HG03175 (cell line): ENCODE data around the gene FLACC1.
"Not testable (repeated sequence)": the region's sequence is repeated elsewhere in the genome, so short reads cannot be mapped to it uniquely, and the experiment has no call there.

ENCODE experiments used
- ATAC-seq: cut with Tn5 transposase; IDR thresholded peaks from one replicate; pipeline ENCODE4 v1.9.1; 2021; ENCODE audit warnings: mild to moderate bottlenecking, moderate library complexity; ENCODE audit not compliant: unreplicated experiment

The FLACC1 gene

GRCh38 chr2:201350879-201351278 is 6.3 kb downstream of the FLACC1 start:
- ATAC-seq: no peak

DNA sequence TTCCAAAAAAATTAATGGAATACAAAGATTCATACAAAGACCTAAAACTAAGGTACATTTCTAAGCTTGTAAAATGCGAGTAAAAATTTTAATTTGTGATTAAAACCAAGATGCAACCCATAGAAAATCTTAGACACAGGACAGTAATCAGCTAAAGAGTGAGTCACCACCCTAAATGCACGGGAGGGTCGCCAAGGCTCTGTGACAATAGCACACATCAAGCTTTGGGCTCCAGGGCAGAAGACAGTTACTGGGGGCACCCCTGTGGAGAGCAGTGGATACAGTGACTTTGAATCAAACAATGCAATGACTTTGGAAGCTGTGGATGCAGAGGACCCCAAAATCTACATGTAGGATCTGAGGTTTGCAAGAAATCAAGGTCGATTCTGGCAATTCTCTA is 7.5 kb downstream of the FLACC1 start:
- no peak for ATAC-seq

GRCh38 chr2:201348758-201349157 is 8.4 kb downstream of the FLACC1 start:
- ATAC-seq: no peak

DNA sequence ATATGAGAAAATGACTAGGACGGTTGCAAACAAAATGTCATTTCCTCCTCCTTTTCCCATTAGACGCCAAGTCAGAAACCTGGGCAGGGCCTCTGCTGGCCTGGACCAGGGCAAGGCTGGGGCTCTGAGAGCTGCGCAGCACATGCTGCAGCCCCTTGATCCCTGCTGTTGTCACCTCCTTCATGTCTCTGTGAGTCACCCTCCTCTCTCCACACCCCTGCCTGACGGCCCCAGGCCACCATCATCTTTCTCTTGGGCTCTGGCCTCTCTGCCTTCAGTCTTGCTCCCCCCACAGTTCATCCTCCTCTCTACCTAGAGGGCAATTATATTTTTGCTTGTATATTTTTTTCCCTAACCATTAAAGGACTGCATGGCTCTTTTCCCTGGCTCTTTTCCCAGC is 10.0 kb downstream of the FLACC1 start:
- no peak for ATAC-seq

DNA sequence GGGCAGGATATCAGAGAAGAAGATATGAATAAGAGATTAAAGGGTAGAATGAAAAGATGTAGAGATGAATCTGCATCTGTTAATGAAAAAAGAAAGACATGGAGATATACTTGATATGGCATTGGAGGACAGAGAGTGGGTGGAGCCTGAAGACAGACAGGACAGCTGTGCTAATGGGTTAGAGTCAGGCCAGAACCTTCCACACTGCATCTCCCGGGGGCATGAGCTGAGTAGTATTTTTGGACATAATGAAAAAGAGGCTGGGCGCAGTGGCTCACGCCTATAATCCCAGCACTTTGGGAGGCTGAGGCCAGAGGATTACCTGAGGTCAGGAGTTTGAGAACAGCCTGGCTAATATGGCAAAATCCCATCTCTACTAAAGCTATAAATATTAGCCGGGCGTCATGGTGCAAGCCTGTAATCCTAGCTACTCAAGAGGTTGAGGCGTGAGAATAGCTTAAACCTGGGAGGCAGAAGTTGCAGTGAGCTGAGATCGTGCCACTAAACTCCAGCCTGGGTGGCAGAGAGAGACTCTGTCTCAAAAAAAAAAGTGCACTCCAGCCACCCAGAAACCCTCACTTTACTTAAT is 11.4 kb downstream of the FLACC1 start:
- ATAC-seq: no peak

DNA sequence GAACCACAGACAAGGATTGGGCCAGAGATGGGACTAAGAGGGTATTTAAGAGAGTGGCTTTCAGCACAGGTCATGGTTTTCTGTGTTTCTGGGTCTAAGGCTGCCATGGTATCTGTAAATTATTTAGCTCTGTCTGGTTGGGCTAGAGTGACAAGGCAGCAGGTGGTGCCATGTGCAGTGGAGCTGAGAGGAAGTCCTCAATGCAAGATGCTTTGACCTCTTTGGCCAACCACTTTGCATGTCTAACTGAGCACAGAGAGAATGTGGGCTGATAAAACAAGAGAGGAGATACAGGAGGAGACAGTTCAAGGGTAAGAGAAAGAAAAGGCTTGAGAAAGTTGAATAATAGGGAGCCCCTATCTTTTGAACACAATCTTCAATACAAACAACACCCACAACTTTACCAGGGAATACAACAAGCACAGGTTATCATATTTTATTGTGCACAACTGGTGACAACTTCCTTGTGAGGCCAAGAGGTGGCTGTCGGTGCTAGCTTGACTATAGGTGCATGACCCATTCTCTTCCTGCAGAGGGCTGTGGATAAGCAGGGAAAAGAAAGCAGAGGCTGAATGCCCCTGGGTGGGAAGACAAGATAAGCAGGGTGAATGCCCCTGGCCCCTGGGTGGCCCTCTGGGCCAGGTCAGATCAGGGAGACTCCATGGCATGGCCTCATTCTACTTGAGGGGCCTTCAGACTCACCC is 12.3 kb downstream of the FLACC1 start:
- peak; percentile 94 for ATAC-seq

DNA sequence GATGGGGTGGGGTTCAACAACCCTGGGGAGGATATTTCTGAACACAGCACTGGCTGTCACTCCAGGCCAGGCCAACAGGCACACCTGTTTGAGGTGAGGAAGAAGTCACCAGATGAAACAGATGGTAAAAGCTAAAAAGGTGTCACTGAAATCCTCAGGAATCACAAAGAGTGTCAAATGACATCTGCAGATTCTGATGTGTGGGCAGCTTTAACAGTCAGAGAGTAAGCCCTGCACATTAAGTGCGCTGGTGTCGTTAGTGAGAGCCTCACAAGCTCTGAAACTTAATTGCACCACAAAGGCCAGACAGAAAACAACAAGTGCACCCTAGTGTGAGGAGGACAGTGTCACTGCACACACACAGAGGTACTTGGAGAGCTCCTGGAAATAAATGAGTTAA is 13.6 kb downstream of the FLACC1 start:
- ATAC-seq: no peak

- no peak for ATAC-seq
These were observed 14.2 kb downstream of the FLACC1 start for GRCh38 chr2:201342923-201343322.

DNA sequence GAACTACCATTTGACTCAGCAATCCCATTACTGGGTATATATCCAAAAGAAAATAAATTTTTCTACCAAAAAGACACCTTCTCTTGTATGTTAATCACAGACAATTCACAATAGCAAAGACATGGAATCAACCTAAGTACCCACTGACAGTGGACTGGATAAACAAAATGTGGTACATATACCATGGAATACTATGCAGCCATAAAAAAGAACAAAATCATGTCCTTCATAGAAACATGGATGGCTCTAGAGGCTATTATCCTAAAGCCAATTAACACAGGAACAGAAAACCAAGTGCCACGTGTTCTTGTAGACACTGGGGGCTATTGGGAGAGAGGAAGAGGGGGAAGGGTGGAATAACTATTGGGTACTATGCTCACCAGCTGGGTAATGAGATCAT is 27.7 kb downstream of the FLACC1 start:
- no peak for ATAC-seq

- no peak for ATAC-seq
These were observed 29.5 kb downstream of the FLACC1 start for GRCh38 chr2:201327678-201328077.

DNA sequence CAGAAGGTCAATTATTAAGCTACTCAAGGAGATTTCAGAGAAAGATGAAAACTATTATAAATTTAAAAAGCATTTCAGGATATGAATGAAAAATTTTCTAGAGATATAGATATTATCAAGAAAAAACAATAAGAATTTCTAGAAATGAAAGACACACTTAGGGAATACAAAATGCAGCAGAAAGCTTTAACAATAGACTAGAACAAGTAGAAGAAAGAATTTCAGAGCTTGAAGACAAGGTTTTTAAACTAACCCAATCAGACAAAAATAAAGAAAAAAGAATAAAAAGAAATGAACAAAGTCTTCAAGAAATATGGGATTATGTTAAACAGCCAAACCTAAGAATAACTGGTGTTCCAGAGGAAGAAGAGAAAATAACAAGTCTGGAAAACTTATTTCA is 34.4 kb downstream of the FLACC1 start:
- ATAC-seq: no peak

DNA sequence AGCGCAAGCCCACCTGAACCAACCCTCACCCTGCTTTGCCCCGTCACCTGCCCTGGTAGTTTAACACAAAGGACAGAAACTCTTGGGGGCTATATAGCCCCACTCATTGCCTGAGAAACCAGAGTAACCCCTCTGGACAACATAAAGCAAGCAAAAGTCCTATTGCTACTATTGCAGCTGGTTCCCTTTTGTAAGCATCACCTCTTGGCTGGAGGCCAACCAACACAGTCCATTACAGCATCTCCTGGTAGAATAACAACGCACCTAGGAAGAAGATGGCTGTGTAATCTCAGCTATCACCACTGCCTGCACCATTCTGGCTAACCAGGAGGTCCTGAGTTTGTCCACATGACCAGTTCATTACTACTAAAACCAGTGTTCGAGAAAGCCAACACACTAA is 36.4 kb downstream of the FLACC1 start:
- no peak for ATAC-seq

- ATAC-seq: no peak
These were observed 36.9 kb downstream of the FLACC1 start for GRCh38 chr2:201320257-201320656.

- no peak for ATAC-seq
These were observed 37.6 kb downstream of the FLACC1 start for GRCh38 chr2:201319511-201319910.

- no peak for ATAC-seq
These were observed 43.8 kb downstream of the FLACC1 start for GRCh38 chr2:201313362-201313761.

DNA sequence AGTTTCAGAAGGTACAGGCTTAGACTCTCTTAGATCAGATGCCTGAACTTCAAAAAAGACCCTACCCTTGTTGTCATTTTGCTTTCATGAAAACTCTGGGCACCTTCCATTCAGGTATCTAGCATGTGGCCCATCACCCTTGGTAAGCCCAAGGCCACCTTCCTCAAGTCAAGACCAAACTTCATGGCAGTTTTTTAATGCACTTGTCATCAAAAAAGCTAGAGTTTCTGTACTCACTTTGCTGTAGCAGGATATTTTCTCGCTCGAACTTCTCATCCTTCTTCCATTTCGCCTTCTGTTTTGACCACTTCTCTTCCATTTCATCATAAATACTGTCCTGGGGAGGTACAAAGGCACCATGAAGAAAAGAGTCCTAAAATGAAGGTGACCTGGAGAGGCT is 48.2 kb downstream of the FLACC1 start:
- ATAC-seq: no peak

- no peak for ATAC-seq
These were observed 49.3 kb downstream of the FLACC1 start for GRCh38 chr2:201307876-201308275.

DNA sequence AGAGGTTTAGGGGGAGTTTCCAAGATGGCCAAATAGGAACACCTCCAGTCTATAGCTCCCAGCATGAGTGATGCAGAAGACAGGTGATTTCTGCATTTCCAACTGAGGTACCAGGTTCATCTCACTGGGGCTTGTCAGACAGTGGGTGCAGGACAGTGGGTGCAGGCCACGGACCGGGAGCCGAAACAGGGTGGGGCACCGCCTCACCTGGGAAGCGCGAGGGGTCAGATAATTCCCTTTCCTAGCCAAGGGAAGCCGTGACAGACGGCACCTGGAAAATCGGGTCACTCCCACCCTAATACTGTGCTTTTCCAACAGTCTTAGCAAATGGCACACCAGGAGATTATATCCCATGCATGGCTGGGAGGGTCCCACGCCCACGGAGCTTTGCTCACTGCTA is 57.2 kb downstream of the FLACC1 start:
- not testable (repeated sequence) for ATAC-seq

DNA sequence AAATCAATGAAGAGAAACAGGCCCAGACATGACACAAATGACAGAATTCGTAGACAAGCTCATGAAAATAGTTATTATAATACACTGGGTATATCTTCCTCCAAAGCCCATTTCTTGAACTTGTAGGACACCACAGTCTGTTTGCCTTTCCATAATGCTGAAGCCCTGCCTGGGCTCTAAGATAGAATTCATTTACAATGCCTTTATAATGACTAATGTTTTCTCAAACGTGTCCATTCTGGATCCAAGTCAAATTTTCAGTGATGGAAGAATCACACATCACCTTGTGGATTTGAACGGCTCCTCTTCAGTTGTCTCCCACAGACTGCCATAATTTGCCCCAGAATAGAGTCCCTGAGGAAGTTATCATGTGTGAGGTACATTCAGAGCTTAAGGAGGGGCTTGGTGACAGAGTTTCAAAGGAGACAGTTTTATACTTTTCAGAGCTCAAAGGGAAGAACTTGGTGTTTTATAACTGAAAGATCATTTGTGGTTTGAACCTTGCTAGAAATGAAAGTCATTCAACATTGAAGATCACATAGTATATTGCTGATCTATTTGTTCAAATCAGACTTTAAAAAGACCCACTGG is 58.6 kb downstream of the FLACC1 start:
- ATAC-seq: no peak

- not testable (repeated sequence) for ATAC-seq
These were observed 66.5 kb downstream of the FLACC1 start for GRCh38 chr2:201290457-201291148.

DNA sequence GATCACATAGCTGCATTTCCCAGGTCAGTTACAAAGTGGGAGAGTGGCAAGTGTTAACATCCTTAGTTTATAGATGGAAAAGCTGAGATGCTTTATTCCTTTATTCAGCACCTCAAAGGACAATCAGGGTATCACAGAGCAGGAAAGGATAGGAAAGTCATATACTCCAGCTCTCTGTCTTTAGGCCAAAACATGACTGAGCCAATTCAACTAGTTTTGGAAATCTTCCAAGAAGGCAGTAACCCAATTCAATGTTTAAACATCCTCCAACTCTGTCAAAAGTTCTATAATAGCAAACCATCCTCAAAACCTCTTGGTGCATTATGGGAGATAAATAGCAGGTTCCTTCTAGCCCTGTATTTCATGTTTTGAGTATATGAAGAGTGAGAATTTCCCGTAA is 71.6 kb downstream of the FLACC1 start:
- no peak for ATAC-seq
